NCI-H345 treated with DMSO at 0.1 percent for 48 hours (cell line): Measurements from ENCODE around the gene AKR1C3.
"Not testable (repeated sequence)": the region's sequence is repeated elsewhere in the genome, so short reads cannot be mapped to it uniquely, and the experiment has no call there.

Experiments used
- DNase-seq: peaks from one replicate; lab custom pipeline; 2025; ENCODE audit not compliant: unreplicated experiment; lab: John Stamatoyannopoulos, UW

AKR1C3 gene

DNA sequence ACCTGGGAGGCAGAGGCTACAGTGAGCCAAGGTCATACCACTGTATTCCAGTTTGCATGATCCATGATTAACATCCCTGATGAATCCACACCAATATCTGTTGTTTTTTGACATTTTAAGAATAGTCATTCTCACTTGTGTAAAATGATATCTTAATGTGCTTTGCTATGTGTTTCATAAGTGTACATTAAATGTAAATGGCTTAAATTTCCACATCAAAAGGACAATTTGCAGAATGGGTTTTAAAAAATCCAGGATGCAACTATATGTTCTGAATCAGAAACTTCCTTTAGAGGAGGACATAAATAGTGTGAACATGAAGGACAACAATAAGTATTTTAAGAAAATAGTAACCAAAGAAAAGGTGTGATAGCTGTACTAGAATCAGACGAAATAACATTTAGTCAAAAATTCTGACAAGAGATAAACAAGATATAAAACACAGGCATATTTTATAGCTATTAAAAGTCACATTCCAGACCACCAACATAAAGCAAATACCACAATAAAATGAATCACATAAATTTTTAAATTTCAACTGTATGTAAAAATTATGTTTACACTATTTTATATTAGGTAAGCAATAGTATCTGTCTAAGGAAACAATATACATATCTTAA lies 42.4 kb downstream of the AKR1C3 start:
- no peak for DNase-seq

DNA sequence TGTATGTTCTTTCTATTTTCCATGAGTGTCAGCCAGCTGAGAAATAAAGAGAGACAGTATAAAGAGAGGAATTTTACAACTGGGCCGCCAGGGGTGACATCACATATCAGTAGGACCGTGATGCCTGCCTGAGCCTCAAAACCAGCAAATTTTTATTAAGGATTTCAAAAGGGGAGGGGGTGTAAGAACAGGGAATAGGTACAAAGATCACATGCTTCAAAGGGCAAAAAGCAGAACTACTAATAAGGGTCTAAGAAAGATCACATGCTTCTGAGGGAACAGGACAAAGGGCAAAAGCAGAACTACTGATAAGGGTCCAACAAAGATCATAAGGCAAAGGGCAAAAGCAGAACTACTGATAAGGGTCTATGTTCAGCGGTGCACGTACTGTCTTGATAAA lies 43.5 kb downstream of the AKR1C3 start:
- DNase-seq: not testable (repeated sequence)

DNA sequence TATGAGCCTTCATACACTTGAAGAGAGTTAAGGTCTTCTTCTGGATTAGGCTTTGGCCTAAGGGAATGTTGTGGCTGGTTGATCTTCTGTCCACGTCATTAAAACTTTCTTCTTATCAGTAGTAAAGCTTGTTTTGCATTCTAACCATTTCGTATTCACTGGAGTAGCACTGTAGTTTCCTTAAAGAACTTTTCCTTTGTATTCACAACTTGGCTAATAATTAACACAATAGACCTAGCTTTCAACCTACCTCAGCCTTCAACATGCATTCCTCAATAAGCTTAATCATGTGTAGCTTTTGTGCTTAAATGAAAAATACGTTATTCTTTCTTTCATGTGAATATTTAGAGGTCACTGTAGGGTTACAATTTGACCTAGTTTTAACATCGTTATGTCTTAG lies 48.0 kb downstream of the AKR1C3 start:
- no peak for DNase-seq

DNA sequence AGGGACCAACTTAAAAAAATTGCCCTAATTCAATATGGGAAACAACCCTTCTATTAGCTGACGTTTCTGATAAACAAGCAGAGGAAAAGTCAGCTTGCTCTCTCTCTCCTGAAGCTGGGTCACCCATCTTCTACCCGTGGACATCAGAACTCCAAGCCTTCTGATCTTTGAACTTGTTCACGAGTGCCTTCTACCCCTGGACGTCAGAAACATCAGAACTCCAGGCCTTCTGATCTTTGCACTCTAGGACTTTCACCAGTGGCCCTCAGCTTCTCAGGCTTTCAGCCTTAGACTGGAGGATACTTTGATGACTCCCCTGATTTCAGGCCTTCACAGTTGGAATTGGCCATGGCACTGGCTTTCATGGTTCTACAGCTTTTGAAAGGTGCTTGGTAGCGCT lies 48.9 kb downstream of the AKR1C3 start:
- no peak for DNase-seq

DNA sequence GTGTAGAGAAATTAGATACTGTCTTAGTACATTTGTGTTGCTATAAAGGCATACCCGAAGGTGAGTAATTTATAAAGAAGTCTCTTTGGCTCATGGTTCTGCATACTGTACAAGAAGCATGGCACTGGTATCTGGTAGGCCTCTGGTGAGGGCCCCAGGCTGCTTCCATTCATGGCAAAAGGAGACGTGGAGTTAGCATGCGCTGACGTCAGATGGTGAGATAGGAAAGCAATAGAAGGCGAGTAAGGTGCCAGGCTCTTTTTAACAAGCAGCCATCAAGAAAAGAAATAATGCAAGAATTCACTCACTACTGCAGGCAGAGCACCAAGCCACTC lies 52.7 kb downstream of the AKR1C3 start:
- no peak for DNase-seq

DNA sequence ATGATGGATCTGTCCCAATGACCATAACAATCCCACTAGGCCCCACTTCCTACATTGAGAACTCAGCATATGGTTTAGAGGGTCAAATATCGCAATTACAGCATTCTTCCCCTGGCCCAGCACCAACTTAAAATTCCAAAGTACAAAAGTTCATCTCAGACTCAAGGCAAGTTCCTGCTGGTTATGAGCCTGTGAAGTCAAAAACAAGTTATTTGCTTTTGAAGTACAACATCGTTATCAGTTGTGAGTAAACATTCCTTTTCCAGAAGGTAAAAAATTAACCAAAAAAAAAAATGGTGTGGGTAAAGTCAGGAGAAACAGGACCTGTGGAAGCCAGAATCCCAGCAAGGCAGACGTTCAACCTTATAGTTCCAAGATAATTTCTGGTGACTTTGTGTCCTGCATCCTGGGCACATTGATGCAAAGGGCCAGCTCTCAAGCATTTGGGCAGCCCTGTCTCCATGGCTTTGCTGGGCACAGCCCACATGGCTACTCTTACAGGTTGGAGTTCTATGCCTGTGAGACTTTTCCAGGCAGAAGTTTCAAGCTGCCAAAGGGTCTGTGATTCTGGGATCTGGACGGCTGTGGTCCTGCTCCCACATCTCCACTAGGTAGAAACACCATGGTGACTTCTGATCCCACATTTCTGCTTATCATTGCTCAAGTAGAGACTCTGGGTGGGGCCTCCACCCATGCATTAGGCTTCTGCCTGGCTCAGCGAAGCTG lies 53.2 kb downstream of the AKR1C3 start:
- DNase-seq: no peak

DNA sequence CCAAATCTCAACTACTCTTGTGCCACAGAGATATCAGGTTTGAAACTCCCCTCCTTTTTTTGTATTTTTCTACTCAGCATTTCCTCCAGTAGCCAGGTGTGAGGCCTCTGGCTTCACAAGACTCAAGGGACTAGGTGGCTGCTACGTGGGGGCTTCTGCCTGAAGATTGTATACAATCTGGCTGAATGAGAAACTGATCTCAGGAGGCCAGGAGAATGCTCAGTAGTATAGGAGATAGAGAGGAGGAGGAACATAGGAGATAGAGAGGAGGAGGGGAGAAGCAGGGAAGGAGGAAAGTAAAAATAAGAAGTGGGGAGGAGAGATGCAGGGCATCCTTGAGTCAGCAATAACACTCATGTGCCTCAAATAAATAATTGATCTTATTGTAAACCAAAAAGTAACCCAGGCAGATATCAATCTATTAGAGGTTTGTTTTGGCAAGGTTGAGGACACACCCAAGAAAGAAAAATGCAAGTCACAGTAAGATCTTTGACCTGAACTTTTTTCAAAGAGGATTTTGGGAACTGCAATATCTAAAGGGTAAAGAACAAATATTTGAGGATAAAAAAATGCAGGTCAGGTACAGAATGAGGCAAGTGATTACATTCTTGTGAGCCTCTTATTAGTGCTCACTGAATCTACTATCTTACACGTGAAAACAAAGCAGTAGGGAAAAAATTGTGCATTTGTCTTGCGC lies 53.9 kb downstream of the AKR1C3 start:
- no peak for DNase-seq

DNA sequence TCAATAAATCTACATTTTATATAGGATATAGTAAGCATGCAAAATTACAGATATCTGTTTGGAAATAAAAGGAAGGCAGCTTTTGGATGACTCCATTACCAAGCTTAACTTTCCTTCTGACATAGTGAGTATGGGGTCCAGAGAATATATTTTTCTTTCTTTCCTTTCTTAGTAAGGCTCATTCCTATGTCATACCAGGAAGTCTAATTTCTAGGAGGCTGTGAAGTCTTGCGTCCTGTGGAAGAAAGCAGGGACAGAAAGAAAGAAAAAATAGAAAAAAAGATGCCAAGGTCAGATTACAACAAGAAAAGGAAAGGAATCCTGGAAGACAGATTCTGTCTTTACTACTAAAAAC lies 54.4 kb downstream of the AKR1C3 start:
- DNase-seq: no peak

DNA sequence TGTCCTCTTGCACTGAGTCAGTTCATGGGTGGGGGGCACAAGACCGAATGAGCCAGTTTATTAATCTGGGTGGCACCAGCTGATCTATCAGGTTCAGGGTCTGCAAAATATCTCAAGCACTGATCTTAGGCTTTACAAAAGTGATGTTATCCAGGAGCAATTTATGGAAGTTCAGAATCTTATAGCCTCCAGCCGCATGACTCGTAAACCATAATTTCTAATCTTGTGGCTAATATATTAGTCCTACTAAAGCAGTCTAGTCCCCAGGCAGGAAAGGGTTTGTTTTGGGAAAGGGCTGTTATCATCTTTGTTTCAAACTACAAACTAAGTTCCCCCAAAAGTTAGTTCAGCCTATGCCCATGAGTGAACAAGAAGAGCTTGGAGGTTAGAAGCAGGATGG lies 56.9 kb downstream of the AKR1C3 start:
- DNase-seq: no peak

DNA sequence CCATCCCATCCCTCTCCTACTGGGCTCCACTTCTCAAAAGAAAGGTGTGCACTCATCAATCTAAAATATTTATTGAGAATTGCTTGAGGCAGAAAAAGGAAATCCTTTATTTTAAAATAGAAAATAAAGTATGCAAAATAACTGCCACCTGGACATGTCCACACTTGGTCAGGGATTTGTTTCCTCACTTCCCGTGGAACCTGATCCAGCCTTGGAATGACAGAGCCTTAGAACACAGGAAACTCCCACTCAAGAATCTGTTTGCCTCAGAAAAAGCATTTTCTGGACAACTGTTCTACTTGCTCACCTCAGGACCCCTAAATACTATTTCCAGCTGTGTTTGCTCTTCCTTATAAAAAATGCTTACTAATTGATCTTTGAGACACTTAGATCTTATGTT lies 61.7 kb downstream of the AKR1C3 start:
- DNase-seq: no peak
